GM19193 (cell line): ENCODE data around the gene SNX33.
A peak's percentile ranks its signal among the peaks of the same experiment; 100 is the strongest.

Experiments
- POLR2A ChIP-seq: IDR thresholded peaks from 4 replicates; pipeline ENCODE4 v1.6.1; 2011; ENCODE audit not compliant: insufficient read depth, insufficient read length; ENCODE audit errors: extremely low read depth

Gene SNX33

DNA sequence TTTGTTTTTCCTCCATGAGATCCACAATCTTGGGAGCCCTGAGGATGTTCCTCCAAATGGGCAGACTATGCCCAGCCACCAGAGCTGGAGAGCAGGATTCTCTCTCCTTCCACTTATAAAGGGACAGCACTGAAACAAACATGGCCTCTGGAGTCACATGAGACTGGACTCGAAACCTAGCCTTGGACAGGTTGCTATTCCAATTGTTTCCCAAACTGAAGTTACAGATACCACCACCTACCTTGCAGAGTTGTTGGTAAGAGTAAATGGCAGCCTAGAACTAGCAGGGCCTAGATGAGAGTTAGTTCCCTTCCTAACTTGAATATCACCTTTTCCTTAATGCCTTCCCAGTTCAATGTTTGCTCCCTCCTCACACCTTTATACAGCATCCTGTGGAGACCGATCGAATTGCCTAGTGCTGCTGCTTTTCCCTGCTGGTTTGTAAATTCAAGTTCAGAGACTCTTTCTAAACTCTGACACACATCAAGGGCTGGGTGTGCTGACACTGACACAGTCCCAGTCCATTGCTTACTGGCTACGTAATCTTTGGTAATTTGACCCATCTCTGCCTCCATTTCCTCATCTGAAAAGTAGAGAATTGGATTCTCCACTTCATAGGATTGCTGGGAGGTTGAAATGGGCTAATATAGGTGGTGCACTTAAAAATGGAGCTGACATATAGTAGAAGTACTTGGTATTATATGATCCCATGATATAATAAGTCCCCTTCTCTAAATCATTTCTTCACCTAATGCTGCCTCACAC, 10.3 kb upstream of the SNX33 start:
- TF ChIP-seq POLR2A = no peak

DNA sequence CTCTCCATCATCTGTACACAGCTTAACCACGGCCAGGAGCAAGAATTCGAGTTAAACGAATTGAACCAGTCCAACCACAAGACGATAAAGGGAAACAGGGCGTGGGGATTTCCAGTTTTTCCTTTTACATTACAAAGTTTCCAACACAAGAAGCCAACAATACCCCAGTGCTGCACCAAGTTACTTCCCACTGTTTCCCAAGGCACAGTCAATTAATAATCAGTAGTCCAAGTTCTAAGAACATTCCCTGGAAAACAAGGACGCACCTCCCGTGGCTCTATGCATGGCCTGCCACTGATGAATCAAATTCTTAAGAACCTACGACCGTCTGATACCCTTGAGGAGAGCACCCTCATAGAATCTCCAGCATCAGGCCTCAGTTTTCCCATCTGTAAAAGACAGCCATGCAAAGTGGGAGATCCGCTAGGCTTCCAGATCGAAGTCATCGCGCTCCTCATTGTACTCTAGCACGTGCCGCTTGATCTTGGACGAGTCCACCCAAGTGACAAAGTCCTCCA, 8.5 kb upstream of the SNX33 start:
- TF ChIP-seq POLR2A = no peak

DNA sequence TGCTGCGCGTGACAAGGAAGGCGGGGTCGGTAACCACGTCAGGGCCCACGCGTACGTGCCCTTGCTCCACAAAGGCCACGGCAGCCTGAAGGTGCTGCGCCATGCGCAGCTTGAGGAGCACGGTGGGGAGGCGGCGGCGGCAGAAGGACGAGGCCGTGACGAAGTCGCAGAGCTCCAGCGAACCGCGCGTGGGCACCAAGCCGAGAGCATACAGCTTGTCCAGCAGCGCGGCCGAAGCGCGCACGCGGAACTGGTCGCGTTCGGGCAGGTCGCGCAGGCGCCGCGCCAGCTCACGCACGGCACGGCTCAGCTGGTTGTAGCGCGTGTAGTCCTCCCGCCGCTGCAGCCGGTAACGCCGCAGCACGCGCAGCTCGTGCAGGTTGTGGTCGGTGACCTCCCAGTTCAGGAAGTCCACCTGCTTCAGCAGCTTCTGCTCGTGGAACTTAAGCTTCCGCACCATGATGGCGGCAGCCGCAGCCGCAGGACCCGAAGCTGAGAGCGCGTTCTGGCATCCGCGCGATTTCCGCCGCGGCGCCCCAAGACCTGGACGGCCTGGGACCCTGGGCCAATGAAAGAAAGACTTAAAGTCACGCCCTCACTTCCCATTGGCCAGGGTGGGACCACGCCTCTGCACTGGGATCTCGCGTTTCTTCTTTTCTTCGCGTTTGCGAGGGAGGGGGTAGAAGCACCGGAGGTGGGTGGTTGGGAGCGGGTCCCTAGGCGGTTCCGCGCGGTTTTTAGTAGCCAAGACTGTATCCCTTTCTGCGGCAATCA, 7.8 kb upstream of the SNX33 start, which contains the start of gene IMP3:
Gene IMP3, minus strand, starts transcription at position 516 of the 774 bp plus-strand sequence. Its CDS starts 56 bp downstream, at position 460.
- TF ChIP-seq POLR2A = peak; percentile 99

DNA sequence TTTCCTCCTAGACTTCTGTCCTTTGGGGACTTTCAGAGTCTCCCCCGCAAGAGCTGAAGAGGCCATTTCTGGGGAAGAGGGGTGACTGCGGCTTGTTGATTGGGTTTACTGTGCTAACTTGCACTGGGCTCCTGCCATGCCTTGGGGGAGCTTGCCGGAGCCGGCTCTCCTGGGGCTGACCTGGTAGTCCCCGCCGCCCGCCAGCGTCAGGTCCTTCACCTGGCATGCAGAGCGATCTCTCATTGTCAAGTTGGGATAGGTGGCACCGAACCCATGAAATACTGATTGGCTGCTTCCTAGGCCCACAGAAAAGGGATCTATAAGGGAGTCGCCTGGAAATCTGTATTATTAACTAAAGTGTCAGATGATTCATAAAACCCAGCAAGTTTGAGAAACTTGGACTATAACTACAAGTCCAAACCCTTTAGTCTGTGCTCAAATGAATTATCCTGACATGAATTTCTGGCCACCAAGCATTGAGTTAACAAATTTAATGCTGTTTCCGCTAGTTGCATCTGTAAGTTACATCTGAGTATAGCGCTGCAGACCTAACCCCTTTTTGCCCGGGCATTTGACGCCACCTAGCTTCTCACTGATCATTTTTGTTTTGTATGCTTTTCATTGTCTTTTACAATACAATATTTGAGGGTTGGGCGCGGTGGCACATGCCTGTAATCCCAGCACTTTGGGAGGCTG, 7.1 kb upstream of the SNX33 start:
- TF ChIP-seq POLR2A = no peak

DNA sequence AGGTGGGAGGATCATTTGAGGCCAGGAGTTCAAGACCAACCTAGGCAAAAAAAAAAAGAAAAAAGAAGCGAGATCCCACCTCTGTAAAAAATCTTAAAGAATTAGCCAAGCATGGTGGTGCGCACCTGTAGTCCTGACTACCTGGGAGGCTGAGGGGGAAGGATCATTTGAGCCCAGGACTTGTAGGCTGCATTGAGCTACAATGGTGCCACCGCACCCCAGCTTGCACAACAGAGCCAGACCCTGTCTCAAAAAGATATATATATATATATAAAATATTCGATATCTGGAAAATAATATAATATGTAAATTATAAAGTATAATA, 6.6 kb upstream of the SNX33 start:
- no peak for TF ChIP-seq POLR2A

DNA sequence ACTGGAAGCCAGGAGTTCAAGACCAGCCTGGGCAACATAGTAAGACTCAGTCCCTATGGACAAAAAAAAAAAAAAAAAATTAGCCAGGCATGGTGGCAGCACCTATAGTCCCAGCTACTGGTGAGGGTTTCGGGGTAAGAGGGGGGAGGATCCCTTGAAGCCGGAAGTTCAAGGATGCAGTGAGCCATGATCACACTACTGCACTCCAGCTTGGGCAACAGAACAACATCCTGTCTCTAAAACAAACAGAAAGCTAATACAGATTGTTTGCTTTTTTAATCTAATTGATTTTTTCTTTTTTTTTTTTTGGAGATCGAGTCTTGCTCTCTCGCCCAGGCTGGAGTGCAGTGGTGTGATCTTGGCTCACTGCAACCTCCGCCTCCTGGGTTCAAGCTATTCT, 6.1 kb upstream of the SNX33 start:
- TF ChIP-seq POLR2A = no peak

DNA sequence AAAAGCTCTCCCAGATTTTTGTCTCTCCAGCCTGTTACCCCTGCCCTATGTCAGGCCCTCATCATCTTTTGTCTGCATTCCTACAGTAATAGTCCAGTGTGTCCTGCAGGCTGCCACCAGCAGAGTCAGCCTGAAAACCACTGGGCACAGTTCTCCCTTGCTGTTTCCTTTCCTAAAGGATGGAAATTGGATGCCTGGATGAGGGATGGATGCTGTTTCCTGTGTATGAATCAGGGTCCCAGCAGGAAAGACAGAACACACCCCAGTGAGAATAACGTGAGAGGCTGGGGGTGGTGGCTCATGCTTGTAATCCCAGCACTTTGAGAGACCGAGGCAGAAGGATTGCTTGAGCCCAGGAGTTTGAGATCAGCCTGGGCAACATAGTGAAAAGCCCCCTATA, 3.3 kb upstream of the SNX33 start:
- no peak for TF ChIP-seq POLR2A

DNA sequence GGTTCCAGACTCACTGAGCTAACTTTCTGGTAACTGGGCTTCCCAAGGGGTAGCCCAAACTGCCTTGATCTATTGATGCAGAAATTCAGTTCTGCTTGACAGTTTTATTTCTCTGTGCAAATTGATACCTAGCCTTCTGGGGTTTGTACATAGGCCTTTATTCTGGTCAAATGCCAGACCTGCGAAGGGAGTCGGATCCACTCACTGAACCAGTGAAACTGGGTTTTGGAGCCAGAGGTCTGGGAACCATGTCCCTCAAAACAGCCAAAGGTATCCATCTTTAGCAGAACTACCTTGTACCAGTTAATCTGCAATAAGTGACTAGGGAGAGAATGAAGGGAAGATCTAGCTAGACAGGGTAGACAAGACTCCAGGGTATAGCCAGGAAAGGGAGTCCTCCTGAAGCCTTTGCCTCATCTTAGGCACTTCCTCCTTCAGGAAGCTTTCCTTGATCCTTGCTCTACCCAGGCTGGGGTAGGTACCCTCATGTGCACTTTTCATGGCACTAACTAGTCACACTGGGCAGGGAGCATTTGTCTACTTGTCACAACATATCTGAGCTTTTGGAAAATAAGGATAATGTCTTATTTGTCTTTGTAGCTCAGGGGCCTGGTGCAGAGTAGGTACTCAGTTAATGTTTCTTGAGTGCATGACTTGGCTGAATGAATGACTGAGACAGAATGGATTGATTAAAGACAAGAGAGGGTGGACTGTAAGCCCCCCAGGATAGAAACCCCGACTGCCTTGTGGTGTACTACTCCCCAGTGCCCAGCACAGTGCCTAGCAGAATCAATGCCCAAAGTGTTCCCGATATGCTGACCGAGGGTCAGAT, 1.4 kb upstream of the SNX33 start:
- no peak for TF ChIP-seq POLR2A

DNA sequence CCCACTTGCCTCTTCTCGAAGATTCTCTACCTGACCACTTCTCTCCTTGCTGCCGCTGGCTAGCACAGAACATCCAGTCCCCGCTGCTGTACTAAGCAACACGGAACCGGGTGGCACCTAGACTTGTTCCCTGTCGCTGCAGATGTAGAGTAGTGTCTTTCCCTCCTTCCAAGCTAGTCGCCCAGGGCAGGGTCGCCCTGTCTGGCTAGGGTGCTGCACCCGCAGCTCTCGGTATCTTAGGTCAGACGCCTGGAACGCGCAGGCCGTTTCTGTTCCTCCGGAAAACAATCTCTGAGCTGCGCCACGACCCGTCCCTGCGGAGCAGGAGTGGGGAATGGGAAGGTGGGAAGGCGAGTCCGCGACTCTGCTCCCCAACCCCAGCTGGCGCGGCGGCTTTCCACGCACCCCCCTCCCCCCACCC, 758 bp upstream of the SNX33 start:
- no peak for TF ChIP-seq POLR2A

DNA sequence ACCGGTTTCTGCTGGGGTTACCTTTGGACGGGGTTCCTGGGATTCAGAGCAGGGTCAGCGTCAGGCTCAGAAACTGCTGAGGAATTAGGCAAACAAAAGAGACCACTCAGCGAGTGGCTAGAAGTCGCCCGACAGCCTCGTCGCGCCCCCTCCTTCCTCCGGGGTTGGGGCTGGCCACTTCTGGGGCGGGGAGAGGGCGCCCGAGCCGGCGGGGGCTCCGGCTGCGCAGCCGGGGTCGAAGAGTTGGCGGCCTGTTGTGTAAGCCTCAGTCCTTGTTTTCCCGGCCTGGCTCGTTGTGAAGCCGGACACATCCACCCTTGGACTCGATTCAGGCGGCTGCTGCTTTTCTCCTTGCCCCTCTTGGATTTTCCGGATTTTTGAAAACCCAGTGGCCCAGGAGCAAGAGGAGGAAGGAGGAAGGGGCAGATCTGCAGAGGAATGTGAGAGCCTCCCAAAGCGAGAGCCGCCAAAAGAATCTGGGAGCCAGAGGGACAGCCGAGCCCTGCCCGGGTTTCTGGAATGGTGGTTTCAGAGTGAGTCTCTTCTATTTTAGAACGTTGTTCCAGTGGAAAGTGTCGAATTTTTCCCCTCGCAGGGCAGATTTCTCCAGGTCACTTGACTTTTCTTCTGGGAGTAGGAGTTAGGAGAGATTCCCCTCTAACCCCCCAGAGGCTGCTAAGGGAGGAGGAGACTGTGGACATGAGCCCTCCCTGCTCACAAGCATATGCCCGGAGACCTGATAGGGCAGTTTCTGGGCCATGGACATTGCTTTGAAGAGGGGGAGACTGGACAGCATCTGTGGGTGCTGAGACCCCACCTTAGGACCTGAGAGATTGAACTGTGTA, 666 bp downstream of the SNX33 start:
- no peak for TF ChIP-seq POLR2A

DNA sequence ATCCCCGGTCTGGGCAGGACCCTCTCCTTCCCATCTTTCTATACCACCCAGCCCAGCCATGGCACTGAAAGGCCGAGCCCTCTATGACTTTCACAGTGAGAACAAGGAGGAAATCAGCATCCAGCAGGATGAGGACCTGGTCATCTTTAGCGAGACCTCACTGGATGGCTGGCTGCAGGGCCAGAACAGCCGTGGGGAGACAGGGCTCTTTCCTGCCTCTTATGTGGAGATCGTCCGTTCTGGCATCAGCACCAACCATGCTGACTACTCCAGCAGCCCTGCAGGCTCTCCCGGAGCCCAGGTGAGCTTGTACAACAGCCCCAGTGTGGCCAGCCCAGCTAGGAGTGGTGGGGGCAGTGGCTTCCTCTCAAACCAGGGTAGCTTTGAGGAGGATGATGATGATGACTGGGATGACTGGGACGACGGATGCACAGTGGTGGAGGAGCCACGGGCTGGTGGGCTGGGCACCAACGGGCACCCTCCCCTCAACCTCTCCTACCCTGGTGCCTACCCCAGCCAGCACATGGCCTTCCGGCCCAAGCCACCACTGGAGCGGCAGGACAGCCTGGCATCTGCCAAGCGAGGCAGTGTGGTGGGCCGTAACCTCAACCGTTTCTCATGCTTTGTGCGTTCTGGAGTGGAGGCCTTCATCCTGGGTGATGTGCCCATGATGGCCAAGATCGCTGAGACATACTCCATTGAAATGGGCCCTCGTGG, 1.5 kb downstream of the SNX33 start:
- no peak for TF ChIP-seq POLR2A

DNA sequence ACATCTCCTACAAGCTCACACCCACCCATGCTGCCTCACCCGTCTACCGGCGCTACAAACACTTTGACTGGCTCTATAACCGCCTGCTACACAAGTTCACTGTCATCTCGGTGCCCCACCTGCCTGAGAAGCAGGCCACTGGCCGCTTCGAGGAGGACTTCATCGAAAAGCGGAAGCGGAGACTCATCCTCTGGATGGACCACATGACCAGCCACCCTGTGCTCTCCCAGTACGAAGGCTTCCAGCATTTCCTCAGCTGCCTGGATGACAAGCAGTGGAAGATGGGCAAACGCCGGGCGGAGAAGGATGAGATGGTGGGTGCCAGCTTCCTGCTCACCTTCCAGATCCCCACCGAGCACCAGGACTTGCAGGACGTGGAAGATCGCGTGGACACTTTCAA, 2.1 kb downstream of the SNX33 start:
- TF ChIP-seq POLR2A = no peak
